Mucosa of stomach (tissue), 1 donor: ENCODE measurements around the gene DUSP28.

Experiments used
- H3K27me3 ChIP-seq: one replicate; pipeline ENCODE4 v1.7.0; 2013; ENCODE audit warnings: mild to moderate bottlenecking, low read length; ENCODE audit not compliant: control insufficient read depth, insufficient read depth
- H3K36me3 ChIP-seq: one replicate; pipeline ENCODE4 v1.7.0; 2013; ENCODE audit warnings: low read length; ENCODE audit not compliant: control insufficient read depth, insufficient read depth
- H3K4me1 ChIP-seq: one replicate; pipeline ENCODE4 v1.7.0; 2013; ENCODE audit warnings: mild to moderate bottlenecking, low read length; ENCODE audit not compliant: control insufficient read depth, insufficient read depth
- H3K4me3 ChIP-seq: one replicate; pipeline ENCODE4 v1.7.0; 2013; ENCODE audit warnings: low read length
- H3K9ac ChIP-seq: one replicate; pipeline ENCODE4 v1.7.0; 2013; ENCODE audit warnings: mild to moderate bottlenecking, low read length, moderate library complexity
- H3K9me3 ChIP-seq: one replicate; pipeline ENCODE4 v1.7.0; 2013; ENCODE audit warnings: mild to moderate bottlenecking, low read length, moderate library complexity; ENCODE audit not compliant: control insufficient read depth
- donor health status: Pancreatic carcinoma.

Gene DUSP28

DNA sequence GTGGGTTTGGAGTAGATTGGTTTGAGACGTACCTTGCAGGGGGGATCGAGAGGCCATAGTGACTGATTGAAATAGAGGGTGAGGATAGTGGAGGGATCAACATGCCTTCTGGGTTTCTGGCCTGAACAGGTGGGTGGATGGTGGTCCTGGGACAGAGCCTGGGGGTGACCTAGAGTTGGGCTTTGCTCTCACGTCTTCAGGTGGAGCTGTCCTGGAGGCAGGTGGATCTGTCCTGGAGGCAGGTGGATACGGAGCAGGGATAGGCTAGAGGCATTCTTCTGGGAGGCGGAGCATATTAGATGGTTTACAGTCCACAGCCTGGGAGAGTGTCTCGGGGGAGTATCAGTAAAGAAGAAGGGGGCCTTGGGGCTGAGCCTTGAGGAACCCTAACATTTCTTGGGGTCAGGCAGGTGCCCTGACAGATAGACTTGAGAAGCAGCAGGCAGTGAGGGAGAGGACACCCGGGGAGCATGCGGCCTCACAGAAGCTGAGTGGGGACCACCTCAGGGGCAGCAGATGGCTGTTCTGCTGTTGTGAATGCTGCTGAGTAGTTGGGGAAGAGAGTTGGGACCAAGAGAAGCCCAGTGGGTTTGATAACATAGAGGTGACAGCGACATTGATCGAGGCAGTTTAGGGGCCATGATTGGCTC, 28.0 kb downstream of the DUSP28 start:
- no peaks in the 10 kb centered on the region for H3K9me3 ChIP-seq
- H3K4me3 ChIP-seq: peak overlapping the region; percentile 51
- H3K27me3 ChIP-seq: no peaks in the 10 kb centered on the region
- H3K9ac ChIP-seq: peak overlapping the region; percentile 69
- H3K36me3 ChIP-seq: peaks cover 4% of the 10 kb centered on the region
- peaks cover 28% of the 10 kb centered on the region for H3K4me1 ChIP-seq

DNA sequence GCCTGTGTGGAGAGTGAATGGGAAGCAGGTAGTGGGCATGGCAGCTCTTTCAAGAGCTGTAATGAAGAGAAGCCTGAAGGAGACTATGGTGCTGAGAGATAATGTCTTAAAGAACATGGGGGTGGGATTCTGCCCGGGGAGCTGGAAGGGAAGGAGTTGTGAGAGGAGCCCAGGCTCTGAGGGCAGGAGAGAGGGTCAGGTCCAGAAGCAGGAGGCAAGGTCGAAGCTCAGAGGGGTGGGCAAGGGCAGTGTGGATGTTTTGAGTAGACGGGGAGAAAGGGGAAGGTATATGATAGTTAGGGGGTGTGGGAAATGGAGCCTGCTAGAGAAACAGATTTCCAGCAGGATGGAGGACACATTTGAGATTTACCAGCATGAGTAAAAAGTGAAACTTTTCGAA, 28.5 kb downstream of the DUSP28 start:
- Histone ChIP-seq H3K36me3 (peaks cover 4% of the 10 kb centered on the region), H3K9ac (no peak overlapping the region), H3K9me3 (no peaks in the 10 kb centered on the region), H3K4me1 (peaks cover 28% of the 10 kb centered on the region), H3K27me3 (no peaks in the 10 kb centered on the region), H3K4me3 (no peak overlapping the region)

DNA sequence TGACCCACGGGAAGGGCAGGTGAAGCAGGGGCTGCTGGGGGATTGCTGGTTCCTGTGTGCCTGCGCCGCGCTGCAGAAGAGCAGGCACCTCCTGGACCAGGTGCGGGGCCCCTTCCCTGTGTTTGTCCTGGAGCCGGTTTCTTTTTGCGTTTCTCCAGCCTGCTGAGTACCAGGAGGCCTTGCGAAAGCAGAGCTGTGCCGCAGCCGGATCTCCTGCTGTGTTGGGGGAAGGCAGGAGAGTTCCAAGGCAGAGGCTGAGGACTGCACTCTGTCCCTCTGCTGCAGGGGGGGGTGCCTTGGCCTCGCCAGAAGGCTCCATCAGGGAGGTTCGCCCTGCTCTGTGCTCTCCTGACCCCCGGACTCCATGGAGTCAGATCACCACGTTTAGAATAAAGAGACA, 29.2 kb downstream of the DUSP28 start:
- Histone ChIP-seq H3K4me1 (peaks cover 28% of the 10 kb centered on the region), H3K36me3 (peaks cover 4% of the 10 kb centered on the region), H3K9ac (no peak overlapping the region), H3K4me3 (no peak overlapping the region), H3K27me3 (no peaks in the 10 kb centered on the region), H3K9me3 (no peaks in the 10 kb centered on the region)

DNA sequence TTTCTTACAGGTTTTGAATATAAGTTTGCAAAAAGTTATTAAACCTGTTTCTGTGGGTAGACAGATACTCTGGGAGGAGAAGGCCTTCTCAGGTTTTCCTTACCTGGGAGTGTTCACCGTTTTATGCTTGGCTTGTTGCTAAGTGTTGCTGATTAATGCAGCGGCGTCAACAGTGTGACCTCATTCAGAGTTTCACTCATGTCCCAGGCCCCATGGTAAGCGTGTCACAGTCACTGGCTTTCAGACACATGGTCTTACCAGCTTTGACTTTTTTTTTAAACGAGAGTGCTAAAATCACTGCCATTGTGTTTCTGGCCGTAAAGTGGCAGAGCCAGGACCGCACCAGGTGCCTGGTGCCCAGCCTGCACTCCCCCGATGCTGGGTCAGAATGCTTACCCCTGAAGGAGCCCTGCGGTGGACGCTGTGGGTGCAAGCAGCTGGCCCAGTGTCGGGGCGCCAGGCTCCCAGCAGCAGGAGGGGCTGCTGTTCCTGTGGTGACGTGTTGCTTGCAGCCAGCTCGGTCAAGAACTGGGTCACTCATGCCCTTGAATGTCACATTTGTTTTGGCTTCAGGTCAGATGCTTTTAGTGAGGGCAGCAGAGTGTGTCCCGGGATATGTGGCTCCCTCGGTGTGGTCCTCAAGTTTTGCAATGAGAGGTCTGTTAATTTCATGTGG, 29.8 kb downstream of the DUSP28 start:
- no peak overlapping the region for H3K9ac ChIP-seq
- H3K27me3 ChIP-seq: no peaks in the 10 kb centered on the region
- H3K9me3 ChIP-seq: no peaks in the 10 kb centered on the region
- H3K4me1 ChIP-seq: peaks cover 22% of the 10 kb centered on the region
- peaks cover 4% of the 10 kb centered on the region for H3K36me3 ChIP-seq
- H3K4me3 ChIP-seq: no peak overlapping the region

DNA sequence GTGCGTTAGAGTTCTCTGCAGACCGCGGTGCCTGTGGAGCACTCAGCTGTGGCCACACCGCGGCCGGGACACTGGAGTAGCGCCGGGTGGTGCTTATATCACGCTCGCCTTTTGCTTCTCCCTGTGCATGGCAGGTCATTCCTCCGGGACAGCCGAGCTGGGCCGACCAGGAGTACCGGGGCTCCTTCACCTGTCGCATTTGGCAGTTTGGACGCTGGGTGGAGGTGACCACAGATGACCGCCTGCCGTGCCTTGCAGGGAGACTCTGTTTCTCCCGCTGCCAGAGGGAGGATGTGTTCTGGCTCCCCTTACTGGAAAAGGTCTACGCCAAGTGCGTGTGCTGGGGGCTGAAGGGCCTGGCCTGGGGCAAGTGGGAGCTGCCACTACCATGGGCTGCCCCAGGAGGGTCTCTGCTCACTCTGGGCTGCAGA, 30.5 kb downstream of the DUSP28 start:
- H3K4me3 ChIP-seq: no peak overlapping the region
- H3K27me3 ChIP-seq: no peaks in the 10 kb centered on the region
- no peaks in the 10 kb centered on the region for H3K9me3 ChIP-seq
- H3K4me1 ChIP-seq: peaks cover 22% of the 10 kb centered on the region
- no peak overlapping the region for H3K9ac ChIP-seq
- H3K36me3 ChIP-seq: peaks cover 4% of the 10 kb centered on the region

DNA sequence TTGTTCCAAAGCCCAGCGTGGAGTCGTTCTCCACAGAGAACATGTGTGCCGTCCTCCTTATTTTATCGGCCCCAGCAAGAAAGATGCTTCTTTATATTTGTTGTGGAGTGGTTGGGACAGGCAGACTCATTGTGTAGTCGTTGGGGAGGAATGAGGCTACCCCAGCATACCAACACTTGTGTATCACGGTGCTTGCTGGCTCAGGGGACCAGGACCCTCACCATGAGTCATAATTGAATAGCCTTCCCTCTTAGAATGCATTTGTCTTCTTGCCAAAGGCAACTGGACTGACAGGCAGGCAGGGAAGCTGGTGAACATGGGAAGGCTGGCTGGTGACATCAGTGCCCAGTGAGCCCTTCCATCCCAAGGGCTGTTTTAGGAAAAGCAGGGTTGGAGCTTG, 31.1 kb downstream of the DUSP28 start:
- Histone ChIP-seq H3K4me3 (no peak overlapping the region), H3K4me1 (peaks cover 27% of the 10 kb centered on the region), H3K27me3 (no peaks in the 10 kb centered on the region), H3K9ac (no peak overlapping the region), H3K9me3 (no peaks in the 10 kb centered on the region), H3K36me3 (peaks cover 4% of the 10 kb centered on the region)

DNA sequence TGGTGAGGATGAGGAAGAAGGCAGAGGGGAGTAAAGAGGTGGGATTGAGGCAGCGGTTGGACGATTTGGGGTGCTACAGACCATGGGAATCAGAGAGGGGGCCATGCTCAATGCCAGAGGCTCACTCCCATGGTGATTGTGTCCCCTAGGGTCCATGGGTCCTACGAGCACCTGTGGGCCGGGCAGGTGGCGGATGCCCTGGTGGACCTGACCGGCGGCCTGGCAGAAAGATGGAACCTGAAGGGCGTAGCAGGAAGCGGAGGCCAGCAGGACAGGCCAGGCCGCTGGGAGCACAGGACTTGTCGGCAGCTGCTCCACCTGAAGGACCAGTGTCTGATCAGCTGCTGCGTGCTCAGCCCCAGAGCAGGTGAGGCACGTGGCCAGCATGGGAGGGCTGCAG, 31.6 kb downstream of the DUSP28 start:
- Histone ChIP-seq H3K27me3 (no peaks in the 10 kb centered on the region), H3K4me1 (peaks cover 33% of the 10 kb centered on the region), H3K9me3 (no peaks in the 10 kb centered on the region), H3K36me3 (peaks cover 4% of the 10 kb centered on the region), H3K9ac (no peak overlapping the region), H3K4me3 (no peak overlapping the region)

DNA sequence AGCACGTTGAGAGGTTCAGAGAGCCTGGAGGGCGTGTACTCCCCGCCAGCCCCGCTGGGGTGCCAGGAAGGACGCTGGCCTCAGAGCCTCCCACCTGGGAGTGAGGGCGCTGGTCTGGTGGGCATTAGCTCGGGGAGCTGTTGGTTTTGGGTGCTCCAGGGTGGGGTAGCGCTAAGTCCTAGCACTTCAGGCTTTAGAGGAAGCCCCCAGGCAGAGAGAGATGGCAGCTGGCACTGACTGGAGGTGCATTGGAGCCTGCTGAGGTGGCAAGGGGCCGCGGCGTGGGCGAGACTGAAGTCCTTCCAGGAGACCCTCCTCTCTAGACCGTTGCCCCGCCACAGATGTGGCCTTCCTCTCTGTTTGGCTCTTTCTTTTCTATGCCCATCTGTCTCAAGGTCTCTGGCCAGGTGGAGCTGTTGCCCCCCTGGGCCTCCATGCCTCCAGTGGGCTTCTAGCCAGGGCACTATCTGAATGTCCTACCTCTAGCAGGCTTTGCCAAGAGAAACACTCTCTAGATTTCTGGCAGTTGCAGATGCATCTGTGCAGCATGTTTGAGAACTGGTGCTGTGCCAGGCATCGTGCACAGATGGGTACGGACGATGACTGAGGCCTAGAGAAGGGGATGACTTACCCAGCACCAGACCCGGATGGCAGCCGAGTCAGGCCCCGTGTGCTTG, 33.0 kb downstream of the DUSP28 start:
- no peak overlapping the region for H3K4me3 ChIP-seq
- no peaks in the 10 kb centered on the region for H3K9me3 ChIP-seq
- H3K9ac ChIP-seq: no peak overlapping the region
- no peaks in the 10 kb centered on the region for H3K27me3 ChIP-seq
- H3K36me3 ChIP-seq: peaks cover 11% of the 10 kb centered on the region
- peaks cover 25% of the 10 kb centered on the region for H3K4me1 ChIP-seq

DNA sequence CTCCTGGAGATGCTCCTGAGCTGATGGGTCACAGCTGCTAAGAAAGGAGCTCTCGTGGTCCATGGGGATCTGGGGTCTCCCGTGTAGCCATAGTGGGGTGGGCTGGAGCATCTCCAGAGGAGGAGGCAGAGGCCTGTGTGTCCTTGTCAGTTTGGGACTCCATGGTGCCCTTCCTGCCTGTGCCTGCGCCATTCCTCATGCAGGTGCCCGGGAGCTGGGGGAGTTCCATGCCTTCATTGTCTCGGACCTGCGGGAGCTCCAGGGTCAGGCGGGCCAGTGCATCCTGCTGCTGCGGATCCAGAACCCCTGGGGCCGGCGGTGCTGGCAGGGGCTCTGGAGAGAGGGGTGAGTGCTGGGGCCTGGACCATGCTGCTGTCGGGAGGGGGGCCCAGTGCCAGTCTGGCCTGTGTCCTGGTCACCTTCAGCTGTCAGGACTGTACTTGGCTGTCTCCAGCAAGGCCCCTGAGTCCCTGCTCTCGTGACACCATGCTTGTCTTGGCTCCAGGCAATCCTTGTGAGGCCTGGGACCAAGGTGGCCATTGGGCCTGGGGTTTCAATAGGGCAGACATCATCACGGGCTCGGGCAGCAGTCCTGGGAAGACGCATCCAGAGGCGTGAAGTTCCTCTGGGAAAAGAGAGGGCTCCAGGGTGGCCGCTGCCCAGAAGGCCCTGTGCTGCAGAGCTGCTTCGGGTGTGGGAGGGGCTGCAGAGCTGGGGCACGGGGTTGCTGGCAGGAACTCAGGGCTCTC, 33.7 kb downstream of the DUSP28 start:
- H3K4me1 ChIP-seq: peaks cover 22% of the 10 kb centered on the region
- peaks cover 14% of the 10 kb centered on the region for H3K36me3 ChIP-seq
- H3K9ac ChIP-seq: no peak overlapping the region

DNA sequence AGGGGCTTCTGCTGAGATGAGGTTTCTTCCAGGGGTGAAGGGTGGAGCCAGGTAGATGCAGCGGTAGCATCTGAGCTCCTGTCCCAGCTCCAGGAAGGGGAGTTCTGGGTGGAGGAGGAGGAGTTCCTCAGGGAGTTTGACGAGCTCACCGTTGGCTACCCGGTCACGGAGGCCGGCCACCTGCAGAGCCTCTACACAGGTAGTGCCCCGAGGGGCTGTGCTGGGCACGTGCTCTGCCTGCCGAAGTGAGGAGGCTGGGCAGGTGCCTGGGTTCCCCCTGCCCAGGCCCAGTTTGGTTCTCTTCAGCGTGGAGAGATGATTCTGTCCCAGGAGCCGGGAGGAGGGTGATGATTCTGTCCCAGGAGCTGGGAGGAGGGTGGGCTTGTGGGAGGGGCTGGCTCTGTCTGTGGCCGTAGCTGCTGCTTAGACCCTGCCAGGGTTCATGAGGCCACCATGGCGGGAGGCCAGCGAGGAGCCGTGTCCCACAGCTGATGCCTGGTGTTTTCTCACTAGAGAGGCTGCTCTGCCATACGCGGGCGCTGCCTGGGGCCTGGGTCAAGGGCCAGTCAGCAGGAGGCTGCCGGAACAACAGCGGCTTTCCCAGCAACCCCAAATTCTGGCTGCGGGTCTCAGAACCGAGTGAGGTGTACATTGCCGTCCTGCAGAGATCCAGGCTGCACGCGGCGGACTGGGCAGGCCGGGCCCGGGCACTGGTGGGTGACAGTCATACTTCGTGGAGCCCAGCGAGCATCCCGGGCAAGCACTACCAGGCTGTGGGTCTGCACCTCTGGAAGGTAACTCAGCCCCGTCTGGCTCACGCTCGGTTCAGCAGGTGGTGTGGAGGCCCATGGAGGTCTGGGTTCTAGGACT, 34.6 kb downstream of the DUSP28 start:
- peaks cover 14% of the 10 kb centered on the region for H3K36me3 ChIP-seq
- H3K27me3 ChIP-seq: no peaks in the 10 kb centered on the region
- no peak overlapping the region for H3K4me3 ChIP-seq
- H3K9me3 ChIP-seq: no peaks in the 10 kb centered on the region
- H3K4me1 ChIP-seq: peaks cover 22% of the 10 kb centered on the region
- H3K9ac ChIP-seq: no peak overlapping the region

More for the DNA sequence above, 33.7 kb downstream of the DUSP28 start:
- Histone ChIP-seq H3K4me3 (no peak overlapping the region), H3K27me3 (no peaks in the 10 kb centered on the region), H3K9me3 (no peaks in the 10 kb centered on the region)

DNA sequence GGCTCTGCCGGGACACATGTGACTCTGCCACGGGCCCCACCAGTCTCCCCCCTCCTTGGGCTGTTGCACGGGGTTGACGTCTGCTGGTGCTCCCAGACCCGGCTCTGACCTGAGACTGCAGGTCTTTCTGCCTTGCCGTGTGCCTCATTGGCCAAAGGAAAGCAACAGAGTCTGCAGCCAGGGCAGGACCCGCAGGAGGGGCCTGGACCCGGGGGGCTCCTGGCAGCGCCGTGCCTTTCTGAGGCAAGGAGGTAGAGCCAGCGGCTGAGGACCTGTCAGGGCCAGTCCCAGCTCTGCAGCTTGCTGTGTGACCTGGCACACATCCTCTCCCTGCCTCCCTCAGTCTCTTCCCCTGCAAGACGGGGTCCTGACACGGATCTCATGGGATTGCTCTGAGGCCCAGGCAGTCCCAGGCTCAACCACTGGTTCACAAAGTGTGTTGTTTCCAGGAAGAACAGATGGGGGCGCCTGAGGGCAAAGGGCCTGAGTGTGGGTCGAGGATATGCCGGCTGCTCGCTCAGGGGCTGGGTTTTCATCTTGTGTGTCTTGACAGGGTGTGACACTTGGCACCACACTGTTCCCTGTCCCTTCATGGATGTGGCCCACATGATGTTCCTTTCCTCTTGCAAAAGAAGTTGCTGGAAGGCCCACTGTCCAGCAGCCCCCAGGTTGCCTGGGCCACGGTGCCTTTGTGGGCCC, 35.4 kb downstream of the DUSP28 start:
- H3K9ac ChIP-seq: no peak overlapping the region
- H3K36me3 ChIP-seq: peaks cover 14% of the 10 kb centered on the region
- no peaks in the 10 kb centered on the region for H3K27me3 ChIP-seq
- no peaks in the 10 kb centered on the region for H3K9me3 ChIP-seq
- peaks cover 22% of the 10 kb centered on the region for H3K4me1 ChIP-seq
- H3K4me3 ChIP-seq: no peak overlapping the region
